ACC112 (cell line): ENCODE data around the gene SLCO6A1.
"Not testable (repeated sequence)": the region's sequence is repeated elsewhere in the genome, so short reads cannot be mapped to it uniquely, and the experiment has no call there.

Experiments
- H2AFZ ChIP-seq: fragments of 200-600 bp; sonication (generic); one replicate; pipeline ENCODE4 v1.6.0; 2017; ENCODE audit warnings: antibody characterized with exemption, low read length; ENCODE audit not compliant: unreplicated experiment
- H3K27ac ChIP-seq: fragments of 200-600 bp; sonication (generic); 2 replicates; pipeline ENCODE4 v1.5.1; 2014; ENCODE audit warnings: low read depth, mild to moderate bottlenecking, antibody characterized with exemption, low read length, moderate library complexity
- H3K27me3 ChIP-seq: fragments of 200-600 bp; sonication (generic); 2 replicates; pipeline ENCODE4 v1.6.1; 2014; ENCODE audit warnings: mild to moderate bottlenecking, antibody characterized with exemption, low read length, moderate library complexity, mixed read lengths; ENCODE audit not compliant: insufficient read depth
- H3K36me3 ChIP-seq: fragments of 200-600 bp; sonication (generic); 2 replicates; pipeline ENCODE4 v1.6.1; 2016; ENCODE audit warnings: mild to moderate bottlenecking, antibody characterized with exemption, low read length, moderate library complexity, mixed read lengths; ENCODE audit not compliant: insufficient read depth
- H3K4me1 ChIP-seq: fragments of 200-600 bp; sonication (generic); one replicate; pipeline ENCODE4 v1.6.1; 2016; ENCODE audit warnings: low read length, mixed read lengths; ENCODE audit not compliant: insufficient read depth, unreplicated experiment, control insufficient read depth
- H3K4me3 ChIP-seq: fragments of 200-600 bp; sonication (generic); 2 replicates; pipeline ENCODE4 v1.5.1; 2014; ENCODE audit warnings: mild to moderate bottlenecking, low read depth, low read length
- H3K79me2 ChIP-seq: fragments of 200-600 bp; sonication (generic); one replicate; pipeline ENCODE4 v1.6.0; 2016; ENCODE audit warnings: low read length; ENCODE audit not compliant: control insufficient read depth, unreplicated experiment, insufficient read depth

The SLCO6A1 gene

GRCh38 chr5:102529447-102529846 is 30.6 kb upstream of the SLCO6A1 start:
- H3K4me3 ChIP-seq: peak overlapping the region; percentile 74
- H3K79me2 ChIP-seq: no peaks in the 10 kb centered on the region
- no peaks in the 10 kb centered on the region for H3K27me3 ChIP-seq
- H3K36me3 ChIP-seq: no peaks in the 10 kb centered on the region
- H3K27ac ChIP-seq: no peak overlapping the region
- H2AFZ ChIP-seq: peak overlapping the region; percentile 99
- peaks cover 29% of the 10 kb centered on the region for H3K4me1 ChIP-seq

GRCh38 chr5:102529031-102529430 is 30.2 kb upstream of the SLCO6A1 start:
- H3K27me3 ChIP-seq: no peaks in the 10 kb centered on the region
- no peaks in the 10 kb centered on the region for H3K79me2 ChIP-seq
- peaks cover 29% of the 10 kb centered on the region for H3K4me1 ChIP-seq
- H3K4me3 ChIP-seq: peak overlapping the region; percentile 74
- H3K27ac ChIP-seq: no peak overlapping the region
- no peaks in the 10 kb centered on the region for H3K36me3 ChIP-seq
- H2AFZ ChIP-seq: peak overlapping the region; percentile 99

- Histone ChIP-seq H3K4me1 (peaks cover 29% of the 10 kb centered on the region), H2AFZ (peak overlapping the region; percentile 99), H3K27ac (no peak overlapping the region), H3K4me3 (peak overlapping the region; percentile 74), H3K27me3 (no peaks in the 10 kb centered on the region), H3K79me2 (no peaks in the 10 kb centered on the region), H3K36me3 (no peaks in the 10 kb centered on the region)
Measured at GRCh38 chr5:102528600-102528999, 29.8 kb upstream of the SLCO6A1 start.

GRCh38 chr5:102527547-102527946 is 28.7 kb upstream of the SLCO6A1 start:
- H3K4me1 ChIP-seq: peaks cover 28% of the 10 kb centered on the region

GRCh38 chr5:102523541-102524175 is 24.9 kb upstream of the SLCO6A1 start:
- Histone ChIP-seq H3K4me1 (peaks cover 4% of the 10 kb centered on the region), H3K4me3 (no peak overlapping the region), H3K79me2 (no peaks in the 10 kb centered on the region), H3K27me3 (no peaks in the 10 kb centered on the region), H3K27ac (no peak overlapping the region), H3K36me3 (no peaks in the 10 kb centered on the region), H2AFZ (no peak overlapping the region)

More at GRCh38 chr5:102527547-102527946, 28.7 kb upstream of the SLCO6A1 start:
- Histone ChIP-seq H2AFZ (no peak overlapping the region), H3K27ac (no peak overlapping the region), H3K27me3 (no peaks in the 10 kb centered on the region), H3K79me2 (no peaks in the 10 kb centered on the region), H3K4me3 (no peak overlapping the region), H3K36me3 (no peaks in the 10 kb centered on the region)

- H2AFZ ChIP-seq: peak overlapping the region; percentile 66
- H3K4me1 ChIP-seq: peaks cover 14% of the 10 kb centered on the region
- H3K79me2 ChIP-seq: no peaks in the 10 kb centered on the region
- no peaks in the 10 kb centered on the region for H3K27me3 ChIP-seq
- H3K27ac ChIP-seq: peak overlapping the region; percentile 2; the same call in 1 of the 2 replicates
- H3K36me3 ChIP-seq: no peaks in the 10 kb centered on the region
- no peak overlapping the region for H3K4me3 ChIP-seq
Measured at GRCh38 chr5:102511666-102512065, 12.9 kb upstream of the SLCO6A1 start.

GRCh38 chr5:102491261-102491914 is 7.4 kb downstream of the SLCO6A1 start:
- H3K27me3 ChIP-seq, H3K36me3 ChIP-seq, H3K79me2 ChIP-seq, H2AFZ ChIP-seq, H3K4me3 ChIP-seq, H3K4me1 ChIP-seq, H3K27ac ChIP-seq: not testable (repeated sequence)

GRCh38 chr5:102483736-102484135 is 15.1 kb downstream of the SLCO6A1 start:
- H3K4me1 ChIP-seq: peaks cover 6% of the 10 kb centered on the region

GRCh38 chr5:102481054-102481715 is 17.6 kb downstream of the SLCO6A1 start:
- Histone ChIP-seq H3K4me1 (peaks cover 6% of the 10 kb centered on the region), H2AFZ (no peak overlapping the region), H3K36me3 (no peaks in the 10 kb centered on the region), H3K27me3 (no peaks in the 10 kb centered on the region), H3K27ac (no peak overlapping the region), H3K79me2 (no peaks in the 10 kb centered on the region), H3K4me3 (no peak overlapping the region)

More at GRCh38 chr5:102483736-102484135, 15.1 kb downstream of the SLCO6A1 start:
- Histone ChIP-seq H3K4me3 (no peak overlapping the region), H3K27me3 (no peaks in the 10 kb centered on the region), H3K36me3 (no peaks in the 10 kb centered on the region), H3K27ac (no peak overlapping the region), H3K79me2 (no peaks in the 10 kb centered on the region), H2AFZ (no peak overlapping the region)

GRCh38 chr5:102453716-102454115 is 45.1 kb downstream of the SLCO6A1 start:
- Histone ChIP-seq H3K4me1 (peaks cover 8% of the 10 kb centered on the region), H3K27ac (no peak overlapping the region), H2AFZ (peak overlapping the region; percentile 96), H3K79me2 (no peaks in the 10 kb centered on the region), H3K4me3 (peak overlapping the region; percentile 72), H3K36me3 (no peaks in the 10 kb centered on the region), H3K27me3 (0 out of 2 replicates have a peak, but pooled peaks cover 3% of the 10 kb centered on the region)
